ENCODE measurements around the gene PCDH12.
A peak's percentile ranks its signal among the peaks of the same experiment; 100 is the strongest.

The PCDH12 gene

GRCh38 chr5:141989720-141990119 lies 31.7 kb upstream of the PCDH12 start:
- H3K9ac ChIP-seq (ENCODE audit: low read length), result no peak overlapping the region
- peaks cover 46% of the 10 kb centered on the region for H3K36me3 ChIP-seq (ENCODE audit: insufficient read depth, low read length)

GRCh38 chr5:141986072-141986471 lies 28.1 kb upstream of the PCDH12 start:
- Histone ChIP-seq H3K4me3 (ENCODE audit: low read depth in 1 of 2, low read length in 2 of 2) (no peak overlapping the region), H3K4me1 (ENCODE audit: insufficient read depth, low read length) (no peaks in the 10 kb centered on the region), H3K9me3 (ENCODE audit: low read length) (no peaks in the 10 kb centered on the region), H3K36me3 (ENCODE audit: insufficient read depth, low read length) (peaks cover 58% of the 10 kb centered on the region), H3K27ac (ENCODE audit: low read depth, low read length) (no peak overlapping the region), H3K27me3 (ENCODE audit: control insufficient read depth in 1 of 2, insufficient read depth in 2 of 2, low read length in 2 of 2) (no peaks in the 10 kb centered on the region), H3K9ac (ENCODE audit: low read length) (no peak overlapping the region)

More at GRCh38 chr5:141989720-141990119, 31.7 kb upstream of the PCDH12 start:
- Histone ChIP-seq H3K27me3 (ENCODE audit: control insufficient read depth in 1 of 2, insufficient read depth in 2 of 2, low read length in 2 of 2) (no peaks in the 10 kb centered on the region), H3K4me3 (ENCODE audit: low read depth in 1 of 2, low read length in 2 of 2) (no peak overlapping the region), H3K27ac (ENCODE audit: low read depth, low read length) (no peak overlapping the region), H3K4me1 (ENCODE audit: insufficient read depth, low read length) (no peaks in the 10 kb centered on the region), H3K9me3 (ENCODE audit: low read length) (no peaks in the 10 kb centered on the region)

- Histone ChIP-seq H3K4me1 (ENCODE audit: insufficient read depth, low read length) (peaks cover 8% of the 10 kb centered on the region), H3K27ac (ENCODE audit: low read depth, low read length) (no peak overlapping the region), H3K36me3 (ENCODE audit: insufficient read depth, low read length) (peaks cover 88% of the 10 kb centered on the region), H3K9ac (ENCODE audit: low read length) (no peak overlapping the region), H3K27me3 (ENCODE audit: control insufficient read depth in 1 of 2, insufficient read depth in 2 of 2, low read length in 2 of 2) (no peaks in the 10 kb centered on the region), H3K4me3 (ENCODE audit: low read depth in 1 of 2, low read length in 2 of 2) (no peak overlapping the region), H3K9me3 (ENCODE audit: low read length) (no peaks in the 10 kb centered on the region)
These were observed 24.6 kb upstream of the PCDH12 start for GRCh38 chr5:141982626-141983025.

DNA sequence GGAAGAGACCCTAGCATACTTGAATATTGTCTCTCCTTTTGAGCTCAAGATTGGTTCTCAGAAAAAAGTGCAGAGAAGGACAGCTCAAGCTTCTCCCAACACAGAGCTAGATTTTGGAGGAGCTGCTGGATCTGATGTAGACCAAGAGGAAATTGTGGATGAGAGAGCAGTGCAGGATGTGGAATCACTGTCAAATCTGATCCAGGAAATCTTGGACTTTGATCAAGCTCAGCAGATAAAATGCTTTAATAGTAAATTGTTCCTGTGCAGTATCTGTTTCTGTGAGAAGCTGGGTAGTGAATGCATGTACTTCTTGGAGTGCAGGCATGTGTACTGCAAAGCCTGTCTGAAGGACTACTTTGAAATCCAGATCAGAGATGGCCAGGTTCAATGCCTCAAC lies 20.4 kb upstream of the PCDH12 start:
- Histone ChIP-seq H3K36me3 (ENCODE audit: insufficient read depth, low read length) (peaks cover 75% of the 10 kb centered on the region), H3K4me3 (ENCODE audit: low read depth in 1 of 2, low read length in 2 of 2) (no peak overlapping the region), H3K27me3 (ENCODE audit: control insufficient read depth in 1 of 2, insufficient read depth in 2 of 2, low read length in 2 of 2) (no peaks in the 10 kb centered on the region), H3K27ac (ENCODE audit: low read depth, low read length) (no peak overlapping the region), H3K9ac (ENCODE audit: low read length) (no peak overlapping the region), H3K4me1 (ENCODE audit: insufficient read depth, low read length) (peaks cover 8% of the 10 kb centered on the region), H3K9me3 (ENCODE audit: low read length) (no peaks in the 10 kb centered on the region)

- peaks cover 64% of the 10 kb centered on the region for H3K36me3 ChIP-seq (ENCODE audit: insufficient read depth, low read length)
- H3K4me1 ChIP-seq (ENCODE audit: insufficient read depth, low read length), result peaks cover 8% of the 10 kb centered on the region
- no peak overlapping the region for H3K4me3 ChIP-seq (ENCODE audit: low read depth in 1 of 2, low read length in 2 of 2)
- H3K27ac ChIP-seq (ENCODE audit: low read depth, low read length), result no peak overlapping the region
- no peak overlapping the region for H3K9ac ChIP-seq (ENCODE audit: low read length)
- H3K27me3 ChIP-seq (ENCODE audit: control insufficient read depth in 1 of 2, insufficient read depth in 2 of 2, low read length in 2 of 2), result no peaks in the 10 kb centered on the region
- H3K9me3 ChIP-seq (ENCODE audit: low read length), result no peaks in the 10 kb centered on the region
These were observed 18.2 kb upstream of the PCDH12 start for GRCh38 chr5:141976176-141976575.

- Histone ChIP-seq H3K4me1 (ENCODE audit: insufficient read depth, low read length) (peaks cover 20% of the 10 kb centered on the region), H3K27me3 (ENCODE audit: control insufficient read depth in 1 of 2, insufficient read depth in 2 of 2, low read length in 2 of 2) (no peaks in the 10 kb centered on the region), H3K36me3 (ENCODE audit: insufficient read depth, low read length) (peaks cover 43% of the 10 kb centered on the region), H3K9ac (ENCODE audit: low read length) (no peak overlapping the region), H3K4me3 (ENCODE audit: low read depth in 1 of 2, low read length in 2 of 2) (no peak overlapping the region), H3K9me3 (ENCODE audit: low read length) (no peaks in the 10 kb centered on the region), H3K27ac (ENCODE audit: low read depth, low read length) (no peak overlapping the region)
These were observed 16.0 kb upstream of the PCDH12 start for GRCh38 chr5:141973871-141974595.

- peaks cover 12% of the 10 kb centered on the region for H3K4me1 ChIP-seq (ENCODE audit: insufficient read depth, low read length)
- H3K27ac ChIP-seq (ENCODE audit: low read depth, low read length), result peak overlapping the region; percentile 80
- peaks cover 22% of the 10 kb centered on the region for H3K36me3 ChIP-seq (ENCODE audit: insufficient read depth, low read length)
- peak overlapping the region; percentile 64 to 78 for H3K4me3 ChIP-seq (ENCODE audit: low read depth in 1 of 2, low read length in 2 of 2)
- peak overlapping the region; percentile 91 for H3K9ac ChIP-seq (ENCODE audit: low read length)
- H3K9me3 ChIP-seq (ENCODE audit: low read length), result no peaks in the 10 kb centered on the region
- no peaks in the 10 kb centered on the region for H3K27me3 ChIP-seq (ENCODE audit: control insufficient read depth in 1 of 2, insufficient read depth in 2 of 2, low read length in 2 of 2)
These were observed 12.1 kb upstream of the PCDH12 start for GRCh38 chr5:141969783-141970771.

- no peaks in the 10 kb centered on the region for H3K27me3 ChIP-seq (ENCODE audit: control insufficient read depth in 1 of 2, insufficient read depth in 2 of 2, low read length in 2 of 2)
- peak within 1 kb of the TSS; percentile 91 for H3K9ac ChIP-seq (ENCODE audit: low read length)
- H3K9me3 ChIP-seq (ENCODE audit: low read length), result no peaks in the 10 kb centered on the region
- H3K4me1 ChIP-seq (ENCODE audit: insufficient read depth, low read length), result peaks cover 12% of the 10 kb centered on the region
- H3K36me3 ChIP-seq (ENCODE audit: insufficient read depth, low read length), result peaks cover 13% of the 10 kb centered on the region
- H3K27ac ChIP-seq (ENCODE audit: low read depth, low read length), result peak within 1 kb of the TSS; percentile 80
- H3K4me3 ChIP-seq (ENCODE audit: low read depth in 1 of 2, low read length in 2 of 2), result peak within 1 kb of the TSS; percentile 64 to 78
These were observed 11.1 kb upstream of the PCDH12 start, which contains the start of gene RNF14 for GRCh38 chr5:141968914-141969608. Gene RNF14 (plus strand): TSS chr5:141969105. CDS start chr5:141973589, 4,484 bp downstream.

DNA sequence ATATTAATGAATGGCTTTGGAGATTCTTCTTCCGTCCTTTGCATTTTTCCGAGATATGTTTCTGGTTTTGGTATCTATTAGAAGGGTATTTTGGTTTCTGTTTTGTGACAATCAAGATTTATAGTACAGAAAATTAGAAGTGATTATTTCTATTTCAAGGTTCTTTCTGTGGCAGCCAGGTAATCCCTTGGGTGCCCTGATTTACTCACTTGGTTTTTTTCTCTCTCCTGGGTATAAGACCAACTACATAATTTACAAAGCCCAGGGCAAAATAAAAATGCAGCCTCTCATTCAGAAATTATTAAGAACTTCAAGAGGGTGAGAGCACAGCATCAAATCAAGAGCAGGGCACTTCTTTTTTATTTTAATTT lies 8.9 kb upstream of the PCDH12 start:
- no peak overlapping the region for H3K4me3 ChIP-seq (ENCODE audit: low read depth in 1 of 2, low read length in 2 of 2)
- H3K27ac ChIP-seq (ENCODE audit: low read depth, low read length), result no peak overlapping the region
- peaks cover 12% of the 10 kb centered on the region for H3K4me1 ChIP-seq (ENCODE audit: insufficient read depth, low read length)
- H3K9me3 ChIP-seq (ENCODE audit: low read length), result no peaks in the 10 kb centered on the region
- H3K27me3 ChIP-seq (ENCODE audit: control insufficient read depth in 1 of 2, insufficient read depth in 2 of 2, low read length in 2 of 2), result no peaks in the 10 kb centered on the region
- no peak overlapping the region for H3K9ac ChIP-seq (ENCODE audit: low read length)
- no peaks in the 10 kb centered on the region for H3K36me3 ChIP-seq (ENCODE audit: insufficient read depth, low read length)

- H3K9ac ChIP-seq (ENCODE audit: low read length), result no peak overlapping the region
- H3K4me1 ChIP-seq (ENCODE audit: insufficient read depth, low read length), result peaks cover 12% of the 10 kb centered on the region
- H3K27me3 ChIP-seq (ENCODE audit: control insufficient read depth in 1 of 2, insufficient read depth in 2 of 2, low read length in 2 of 2), result no peaks in the 10 kb centered on the region
- H3K36me3 ChIP-seq (ENCODE audit: insufficient read depth, low read length), result no peaks in the 10 kb centered on the region
- H3K4me3 ChIP-seq (ENCODE audit: low read depth in 1 of 2, low read length in 2 of 2), result no peak overlapping the region
- no peak overlapping the region for H3K27ac ChIP-seq (ENCODE audit: low read depth, low read length)
- H3K9me3 ChIP-seq (ENCODE audit: low read length), result no peaks in the 10 kb centered on the region
These were observed 8.4 kb upstream of the PCDH12 start for GRCh38 chr5:141966275-141966962.

Data from muscle layer of colon (tissue), 2 donors.